Mammary epithelial cell (primary cell): ENCODE measurements around the gene TXNIP.

Experiments
- CTCF ChIP-seq, 2 donors: IDR thresholded peaks in 1 of 2; conservative IDR thresholded peaks in 1 of 2; 2 replicates each; pipeline ENCODE4 v1.5.1; 2011 to 2012; ENCODE audit warnings: inconsistent platforms in 2 of 2, low read length in 2 of 2, mild to moderate bottlenecking in 2 of 2, control low read depth in 1 of 2, low read depth in 1 of 2; ENCODE audit not compliant: insufficient read depth in 1 of 2; ENCODE audit errors: extremely low read depth in 1 of 2
- EZH2 ChIP-seq: IDR thresholded peaks from 2 replicates; pipeline ENCODE4 v1.6.1; 2012; ENCODE audit warnings: low read length, inconsistent platforms, borderline replicate concordance

GRCh38 chr1:145997016-145997717, 788 bp upstream of the TXNIP start:
- TF ChIP-seq CTCF (conservative IDR thresholded peaks at IDR 0.05 in 1 of 2, IDR thresholded peaks at IDR 0.05 in 1 of 2; ENCODE audit: extremely low read depth in 1 of 2, insufficient read depth in 1 of 2, low read depth in 1 of 2, low read length in 2 of 2) (no peak), EZH2 (no peak)
